Measurements from ENCODE around the gene CACNA2D3. TPM values are rescaled to one million over a fixed set of nuclear protein-coding genes. Genes with fewer than 3 reads are reported as not detected.

Gene CACNA2D3
- total and polyA plus RNA-seq, 4 donors: 0.06 to 0.37 (median 0.08) TPM; not detected in 1

DNA sequence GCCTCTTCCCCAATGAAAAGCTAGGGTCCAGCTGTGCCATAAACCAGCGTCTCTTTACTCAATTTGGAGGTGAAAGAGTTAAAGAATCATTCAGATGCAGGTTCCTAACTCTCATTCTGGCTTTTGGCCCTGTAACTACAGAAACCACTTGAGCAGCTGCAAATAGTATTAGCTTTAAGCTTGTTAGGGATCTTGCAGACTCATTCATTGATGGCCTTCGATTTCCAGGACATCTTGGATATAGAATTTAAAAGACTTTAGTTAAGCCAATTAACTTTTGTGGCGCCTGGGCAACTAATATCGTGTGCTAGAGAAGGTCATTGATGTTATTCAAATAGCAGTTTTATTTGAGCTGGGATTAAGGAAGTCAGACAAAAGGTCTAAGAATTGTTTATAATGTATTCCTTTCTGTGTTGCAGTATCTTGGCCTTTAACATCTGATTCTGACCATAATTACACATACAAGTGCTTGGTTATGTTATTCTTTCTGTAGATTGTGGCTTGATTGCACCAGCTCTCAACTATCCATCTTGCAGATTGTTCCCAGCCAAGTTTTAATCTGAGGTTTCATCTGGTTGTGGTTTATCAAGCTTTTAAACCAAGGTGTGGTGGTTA lies 185.3 kb downstream of the CACNA2D3 start:
- H3K9ac ChIP-seq (ENCODE audit: low read depth in 1 of 2, low read length in 2 of 2): no peak overlapping the region
- 77% methylated on average over 4 of the region's 4 CpGs for WGBS

DNA sequence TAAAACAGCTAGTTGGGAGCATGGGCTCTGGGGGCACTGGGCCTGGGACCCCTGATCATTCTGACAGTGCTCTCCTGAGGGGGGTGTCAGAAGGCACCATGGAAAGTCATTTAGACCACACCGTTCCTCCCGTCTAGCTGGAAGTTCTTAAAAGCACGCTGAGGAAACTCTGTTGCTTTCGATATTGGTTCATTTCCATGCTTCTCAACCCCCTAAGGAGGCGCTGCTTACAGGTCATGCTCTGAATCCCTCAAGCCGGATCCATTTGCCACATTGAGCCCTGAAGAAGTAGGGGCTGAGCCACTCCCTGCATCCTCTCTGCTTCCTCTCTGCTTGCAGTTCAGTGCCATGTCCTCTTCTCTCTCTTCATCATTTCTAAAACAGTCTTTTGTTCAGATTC lies 187.2 kb downstream of the CACNA2D3 start:
- no peak for DNase-seq (ENCODE audit: low spot score)
- TF ChIP-seq RXRA (IDR thresholded peaks at IDR 0.05): no peak
- no peak for TF ChIP-seq HNF4A (conservative IDR thresholded peaks at IDR 0.05)
- TF ChIP-seq TAF1 (conservative IDR thresholded peaks at IDR 0.05): no peak
- TF ChIP-seq JUND (IDR thresholded peaks at IDR 0.05): no peak
- no peak for TF ChIP-seq RAD21 (IDR thresholded peaks at IDR 0.05)
- no peak for TF ChIP-seq FOXA2 (IDR thresholded peaks at IDR 0.05)
- no peak for TF ChIP-seq GABPA (IDR thresholded peaks at IDR 0.05 in 1 of 2, conservative IDR thresholded peaks at IDR 0.05 in 1 of 2)
- TF ChIP-seq, protein P1, sequence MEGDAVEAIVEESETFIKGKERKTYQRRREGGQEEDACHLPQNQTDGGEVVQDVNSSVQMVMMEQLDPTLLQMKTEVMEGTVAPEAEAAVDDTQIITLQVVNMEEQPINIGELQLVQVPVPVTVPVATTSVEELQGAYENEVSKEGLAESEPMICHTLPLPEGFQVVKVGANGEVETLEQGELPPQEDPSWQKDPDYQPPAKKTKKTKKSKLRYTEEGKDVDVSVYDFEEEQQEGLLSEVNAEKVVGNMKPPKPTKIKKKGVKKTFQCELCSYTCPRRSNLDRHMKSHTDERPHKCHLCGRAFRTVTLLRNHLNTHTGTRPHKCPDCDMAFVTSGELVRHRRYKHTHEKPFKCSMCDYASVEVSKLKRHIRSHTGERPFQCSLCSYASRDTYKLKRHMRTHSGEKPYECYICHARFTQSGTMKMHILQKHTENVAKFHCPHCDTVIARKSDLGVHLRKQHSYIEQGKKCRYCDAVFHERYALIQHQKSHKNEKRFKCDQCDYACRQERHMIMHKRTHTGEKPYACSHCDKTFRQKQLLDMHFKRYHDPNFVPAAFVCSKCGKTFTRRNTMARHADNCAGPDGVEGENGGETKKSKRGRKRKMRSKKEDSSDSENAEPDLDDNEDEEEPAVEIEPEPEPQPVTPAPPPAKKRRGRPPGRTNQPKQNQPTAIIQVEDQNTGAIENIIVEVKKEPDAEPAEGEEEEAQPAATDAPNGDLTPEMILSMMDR (IDR thresholded peaks at IDR 0.05; ENCODE audit: low read depth, low read length, missing input control): no peak
- TF ChIP-seq, protein P2, sequence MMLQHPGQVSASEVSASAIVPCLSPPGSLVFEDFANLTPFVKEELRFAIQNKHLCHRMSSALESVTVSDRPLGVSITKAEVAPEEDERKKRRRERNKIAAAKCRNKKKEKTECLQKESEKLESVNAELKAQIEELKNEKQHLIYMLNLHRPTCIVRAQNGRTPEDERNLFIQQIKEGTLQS (IDR thresholded peaks at IDR 0.05): no peak
- WGBS: 84% methylated on average over 6 of the region's 6 CpGs

More for the DNA sequence above, 185.3 kb downstream of the CACNA2D3 start:
- H3K27ac ChIP-seq (ENCODE audit: low read depth in 1 of 2, low read length in 2 of 2): no peak overlapping the region
- TF ChIP-seq EGR1 (IDR thresholded peaks at IDR 0.05; ENCODE audit: low read depth in 2 of 2) (no peak), GABPA (IDR thresholded peaks at IDR 0.05 in 1 of 2, conservative IDR thresholded peaks at IDR 0.05 in 1 of 2) (no peak), JUND (IDR thresholded peaks at IDR 0.05) (no peak), FOXA1 (IDR thresholded peaks at IDR 0.05) (no peak), RXRA (IDR thresholded peaks at IDR 0.05) (no peak), HNF4G (IDR thresholded peaks at IDR 0.05) (no peak), HNF4A (conservative IDR thresholded peaks at IDR 0.05) (no peak), YY1 (IDR thresholded peaks at IDR 0.05) (no peak), FOXA2 (IDR thresholded peaks at IDR 0.05) (no peak), RAD21 (IDR thresholded peaks at IDR 0.05) (no peak)
- TF ChIP-seq, protein P3, sequence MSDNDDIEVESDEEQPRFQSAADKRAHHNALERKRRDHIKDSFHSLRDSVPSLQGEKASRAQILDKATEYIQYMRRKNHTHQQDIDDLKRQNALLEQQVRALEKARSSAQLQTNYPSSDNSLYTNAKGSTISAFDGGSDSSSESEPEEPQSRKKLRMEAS (IDR thresholded peaks at IDR 0.05): no peak
- TF ChIP-seq, protein P2 (IDR thresholded peaks at IDR 0.05): no peak
- TF ChIP-seq, protein P1 (IDR thresholded peaks at IDR 0.05; ENCODE audit: low read depth, low read length, missing input control): no peak
- DNase-seq (ENCODE audit: low spot score): no peak
- no peak overlapping the region for H3K4me3 ChIP-seq (ENCODE audit: low read depth in 1 of 3, low read length in 3 of 3)
- no peaks in the 10 kb centered on the region for H3K9me3 ChIP-seq (ENCODE audit: control insufficient read depth in 4 of 4, low read length in 3 of 4)
- H3K27me3 ChIP-seq (ENCODE audit: control insufficient read depth in 4 of 4, insufficient read depth in 4 of 4, low read length in 3 of 4): no peaks in the 10 kb centered on the region
- H3K36me3 ChIP-seq (ENCODE audit: control insufficient read depth in 4 of 4, insufficient read depth in 3 of 4, low read depth in 1 of 4, low read length in 3 of 4): no peaks in the 10 kb centered on the region
- peaks cover 0 to 18% (median 12%) of the 10 kb centered on the region in 4 donors for H3K4me1 ChIP-seq (ENCODE audit: control insufficient read depth in 4 of 4, insufficient read depth in 4 of 4, low read length in 3 of 4)

More for the DNA sequence above, 187.2 kb downstream of the CACNA2D3 start:
- H3K9me3 ChIP-seq (ENCODE audit: control insufficient read depth in 4 of 4, low read length in 3 of 4): no peaks in the 10 kb centered on the region
- peaks cover 0 to 15% (median 8%) of the 10 kb centered on the region in 4 donors for H3K4me1 ChIP-seq (ENCODE audit: control insufficient read depth in 4 of 4, insufficient read depth in 4 of 4, low read length in 3 of 4)
- no peak overlapping the region for H3K9ac ChIP-seq (ENCODE audit: low read depth in 1 of 2, low read length in 2 of 2)
- H3K27me3 ChIP-seq (ENCODE audit: control insufficient read depth in 4 of 4, insufficient read depth in 4 of 4, low read length in 3 of 4): no peaks in the 10 kb centered on the region
- no peak overlapping the region for H3K27ac ChIP-seq (ENCODE audit: low read depth in 1 of 2, low read length in 2 of 2)
- no peak overlapping the region for H3K4me3 ChIP-seq (ENCODE audit: low read depth in 1 of 3, low read length in 3 of 3)
- no peaks in the 10 kb centered on the region for H3K36me3 ChIP-seq (ENCODE audit: control insufficient read depth in 4 of 4, insufficient read depth in 3 of 4, low read depth in 1 of 4, low read length in 3 of 4)
